SK-N-SH (cell line): Measurements from ENCODE around the gene IQCE. TPM values are rescaled to one million over a fixed set of nuclear protein-coding genes. Genes with fewer than 3 reads are reported as not detected.

Experiments used
- CTCF ChIA-PET: fragments of 300-600, 350-600 bp; formaldehyde crosslinking; extraction: SDS; loops from one replicate; lab custom pipeline; 2021; lab: Yijun Ruan, JAX
- POLR2A ChIA-PET: fragments of 350-600 bp; sonication (Branson Sonifier 250); formaldehyde crosslinking; extraction: SDS; loops from one replicate; lab custom pipeline; 2020; ENCODE audit warnings: antibody characterized with exemption, inconsistent platforms; lab: Yijun Ruan, JAX
- DNase-seq: peaks from one replicate; pipeline ENCODE4 v3.0.0; 2012
- H2AFZ ChIP-seq: fragments of 200-600 bp; sonication (generic); 2 replicates; pipeline ENCODE4 v1.8.1; 2016; ENCODE audit warnings: antibody characterized with exemption, mild to moderate bottlenecking, low read depth
- H3F3A ChIP-seq: fragments of 200-600 bp; sonication (generic); replicated peaks from 2 replicates; pipeline ENCODE3; 2016; ENCODE audit warnings: antibody characterized with exemption, mild to moderate bottlenecking; ENCODE audit not compliant: insufficient read depth
- H3K27ac ChIP-seq, 2 experiments: fragments of 200-500 bp in 1 of 2; fragments of 200-600 bp in 1 of 2; sonication (Bioruptor generic) in 1 of 2; sonication (generic), shearing (Covaris generic) in 1 of 2; 2 replicates each; pipeline versions ENCODE4 v1.5.1 to v1.6.1; 2014 to 2016; ENCODE audit warnings: low read depth in 2 of 2, inconsistent platforms in 1 of 2, low read length in 1 of 2, mild to moderate bottlenecking in 1 of 2, mixed read lengths in 1 of 2
- H3K27me3 ChIP-seq: fragments of 200-600 bp; sonication (generic), shearing (Covaris generic); 2 replicates; pipeline ENCODE4 v1.6.1; 2016; ENCODE audit warnings: mixed run types; ENCODE audit not compliant: insufficient read depth
- H3K36me3 ChIP-seq, 2 experiments: fragments of 200-500 bp in 1 of 2; fragments of 200-600 bp in 1 of 2; sonication (Bioruptor generic) in 1 of 2; sonication (generic) in 1 of 2; replicated peaks in 1 of 2; 2 replicates each; pipeline versions ENCODE3 to v1.5.1; 2014 to 2016; ENCODE audit warnings: low read length in 1 of 2, mild to moderate bottlenecking in 1 of 2; ENCODE audit not compliant: insufficient read depth in 2 of 2, control insufficient read depth in 1 of 2
- H3K4me1 ChIP-seq, 2 experiments: fragments of 200-500 bp in 1 of 2; fragments of 200-600 bp in 1 of 2; sonication (Bioruptor generic) in 1 of 2; sonication (generic), shearing (Covaris generic) in 1 of 2; 2 replicates each; pipeline versions ENCODE4 v1.5.1 to v1.6.1; 2014 to 2016; ENCODE audit warnings: low read depth in 1 of 2, low read length in 1 of 2, mixed run types in 1 of 2; ENCODE audit not compliant: insufficient read depth in 2 of 2, control insufficient read depth in 1 of 2
- H3K4me2 ChIP-seq: fragments of 200-600 bp; sonication (generic), shearing (Covaris generic); 2 replicates; pipeline ENCODE4 v1.6.1; 2017; ENCODE audit warnings: mixed run types
- H3K4me3 ChIP-seq, 2 experiments: fragments of 200-500 bp in 1 of 2; fragments of 200-600 bp in 1 of 2; sonication (Bioruptor generic) in 1 of 2; sonication (generic), shearing (Covaris generic) in 1 of 2; 2 replicates each; pipeline versions ENCODE4 v1.5.1 to v1.8.1; 2014 to 2016; ENCODE audit warnings: low read depth in 2 of 2, inconsistent platforms in 1 of 2, low read length in 1 of 2, mild to moderate bottlenecking in 1 of 2, mixed read lengths in 1 of 2, moderate library complexity in 1 of 2
- H3K79me2 ChIP-seq: fragments of 200-600 bp; sonication (generic); 2 replicates; pipeline ENCODE4 v1.8.1; 2017; ENCODE audit warnings: mild to moderate bottlenecking; ENCODE audit not compliant: insufficient read depth
- H3K9ac ChIP-seq: fragments of 200-600 bp; sonication (generic); 2 replicates; pipeline ENCODE4 v1.6.1; 2017; ENCODE audit warnings: mixed run types
- H3K9me2 ChIP-seq: fragments of 200-600 bp; sonication (generic); 2 replicates; pipeline ENCODE4 v1.6.1; 2017; ENCODE audit warnings: mixed run types
- H3K9me3 ChIP-seq: fragments of 200-600 bp; sonication (generic); 2 replicates; pipeline ENCODE4 v1.6.1; 2017; ENCODE audit warnings: mixed run types, mild to moderate bottlenecking, moderate library complexity
- H4K20me1 ChIP-seq: fragments of 200-600 bp; sonication (generic); 2 replicates; pipeline ENCODE4 v1.6.1; 2017; ENCODE audit warnings: mild to moderate bottlenecking, mixed run types; ENCODE audit not compliant: insufficient read depth
- EP300 ChIP-seq, 2 experiments: IDR thresholded peaks; 2 replicates each; pipeline versions ENCODE4 v1.4.0 to v1.6.1; 2012; ENCODE audit warnings: borderline replicate concordance in 1 of 2, low read depth in 1 of 2, low read length in 1 of 2
- EZH2phosphoT487 ChIP-seq: fragments of 200-600 bp; sonication (generic); IDR thresholded peaks from 2 replicates; pipeline ENCODE4 v1.6.1; 2017; ENCODE audit warnings: low read depth, mixed run types, mild to moderate bottlenecking, antibody characterized with exemption, moderate library complexity, borderline replicate concordance
- FOXJ3 ChIP-seq: sonication (generic); formaldehyde crosslinking; IDR thresholded peaks from 2 replicates; pipeline ENCODE4 v1.5.1; 2020; ENCODE audit warnings: mild to moderate bottlenecking, missing genetic modification reagents
- FOXM1 ChIP-seq: IDR thresholded peaks from 2 replicates; pipeline ENCODE4 v1.4.0; 2012; ENCODE audit warnings: low read depth, mild to moderate bottlenecking
- GABPA ChIP-seq: IDR thresholded peaks from 2 replicates; pipeline ENCODE4 v1.4.0; 2012; ENCODE audit warnings: low read depth, mild to moderate bottlenecking
- GATA2 ChIP-seq: sonication (generic); formaldehyde crosslinking; IDR thresholded peaks from 2 replicates; pipeline ENCODE4 v1.5.0; 2020; ENCODE audit warnings: mild to moderate bottlenecking, missing genetic modification reagents
- MAX ChIP-seq: IDR thresholded peaks from 2 replicates; pipeline ENCODE4 v1.4.0; 2012; ENCODE audit warnings: low read depth
- MXI1 ChIP-seq: IDR thresholded peaks from 2 replicates; pipeline ENCODE4 v1.6.1; 2012; ENCODE audit warnings: mild to moderate bottlenecking, low read depth, low read length, improper control_type of control experiment
- NFIC ChIP-seq: IDR thresholded peaks from 2 replicates; pipeline ENCODE4 v1.4.0; 2012; ENCODE audit warnings: borderline replicate concordance
- PBX3 ChIP-seq: IDR thresholded peaks from 2 replicates; pipeline ENCODE4; 2012
- POLR2AphosphoS5 ChIP-seq: IDR thresholded peaks from 2 replicates; pipeline ENCODE4 v1.6.1; 2012; ENCODE audit warnings: low read depth, low read length
- RAD21 ChIP-seq: IDR thresholded peaks from 2 replicates; pipeline ENCODE4 v1.6.1; 2012; ENCODE audit warnings: mild to moderate bottlenecking, low read length
- RCOR1 ChIP-seq: fragments of 150-350 bp; IDR thresholded peaks from 2 replicates; pipeline ENCODE4 v1.6.1; 2017; ENCODE audit warnings: antibody characterized with exemption, low read length
- REST ChIP-seq: IDR thresholded peaks from 2 replicates; pipeline ENCODE4 v1.6.1; 2012; ENCODE audit warnings: mild to moderate bottlenecking, low read depth, low read length, moderate library complexity
- SMC3 ChIP-seq: IDR thresholded peaks from 2 replicates; pipeline ENCODE4 v1.6.1; 2012; ENCODE audit warnings: low read depth, low read length, improper control_type of control experiment
- TEAD4 ChIP-seq: IDR thresholded peaks from 2 replicates; pipeline ENCODE4 v1.4.0; 2012; ENCODE audit warnings: mild to moderate bottlenecking, borderline replicate concordance; ENCODE audit not compliant: insufficient read depth
- USF2 ChIP-seq: fragments of 150-350 bp; IDR thresholded peaks from 2 replicates; pipeline ENCODE4 v1.6.1; 2017; ENCODE audit warnings: antibody characterized with exemption, low read length, low read depth, borderline replicate concordance
- YY1 ChIP-seq: IDR thresholded peaks from 2 replicates; pipeline ENCODE4 v1.4.0; 2012; ENCODE audit warnings: low read depth, mild to moderate bottlenecking
- WGBS: methylation state at CpG from one replicate; pipeline ENCODE4 v1.1.6; 2017; ENCODE audit warnings: low lambda C conversion rate; 5-methylcytosine and 5-hydroxymethylcytosine counted together
- polyA plus RNA-seq, 3 experiments: library from polyadenylated mRNA; depleted of rRNA; stranded (reverse); fragments of >200 nt; gene quantifications; 2 replicates each; pipeline ENCODE4 v1.2.3, GENCODE V29; 2012
- TF ChIP-seq, protein P1 (sequence below): IDR thresholded peaks from 2 replicates; pipeline ENCODE4 v1.4.0; 2012; ENCODE audit warnings: low read depth, borderline replicate concordance
- TF ChIP-seq, protein P2 (sequence below): IDR thresholded peaks from 2 replicates; pipeline ENCODE4 v1.4.0; 2012; ENCODE audit warnings: low read depth, borderline replicate concordance

IQCE gene
- polyA plus RNA-seq, 1 of the 3 experiments (the other 2 are of a cell fraction): 14.4 TPM

- TF ChIP-seq, protein P1, sequence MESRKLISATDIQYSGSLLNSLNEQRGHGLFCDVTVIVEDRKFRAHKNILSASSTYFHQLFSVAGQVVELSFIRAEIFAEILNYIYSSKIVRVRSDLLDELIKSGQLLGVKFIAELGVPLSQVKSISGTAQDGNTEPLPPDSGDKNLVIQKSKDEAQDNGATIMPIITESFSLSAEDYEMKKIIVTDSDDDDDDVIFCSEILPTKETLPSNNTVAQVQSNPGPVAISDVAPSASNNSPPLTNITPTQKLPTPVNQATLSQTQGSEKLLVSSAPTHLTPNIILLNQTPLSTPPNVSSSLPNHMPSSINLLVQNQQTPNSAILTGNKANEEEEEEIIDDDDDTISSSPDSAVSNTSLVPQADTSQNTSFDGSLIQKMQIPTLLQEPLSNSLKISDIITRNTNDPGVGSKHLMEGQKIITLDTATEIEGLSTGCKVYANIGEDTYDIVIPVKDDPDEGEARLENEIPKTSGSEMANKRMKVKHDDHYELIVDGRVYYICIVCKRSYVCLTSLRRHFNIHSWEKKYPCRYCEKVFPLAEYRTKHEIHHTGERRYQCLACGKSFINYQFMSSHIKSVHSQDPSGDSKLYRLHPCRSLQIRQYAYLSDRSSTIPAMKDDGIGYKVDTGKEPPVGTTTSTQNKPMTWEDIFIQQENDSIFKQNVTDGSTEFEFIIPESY: no peak
- TF ChIP-seq USF2 (no peak), YY1 (no peak), GATA2 (CRISPR knock-in tag) (no peak), GABPA (no peak), FOXJ3 (CRISPR knock-in tag) (no peak), POLR2AphosphoS5 (no peak), RCOR1 (no peak), MAX (no peak)
- TF ChIP-seq, protein P2, sequence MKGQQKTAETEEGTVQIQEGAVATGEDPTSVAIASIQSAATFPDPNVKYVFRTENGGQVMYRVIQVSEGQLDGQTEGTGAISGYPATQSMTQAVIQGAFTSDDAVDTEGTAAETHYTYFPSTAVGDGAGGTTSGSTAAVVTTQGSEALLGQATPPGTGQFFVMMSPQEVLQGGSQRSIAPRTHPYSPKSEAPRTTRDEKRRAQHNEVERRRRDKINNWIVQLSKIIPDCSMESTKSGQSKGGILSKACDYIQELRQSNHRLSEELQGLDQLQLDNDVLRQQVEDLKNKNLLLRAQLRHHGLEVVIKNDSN: no peak
These were observed 25.2 kb downstream of the IQCE start (continued) for GRCh38 chr7:2583798-2584580.

- no peaks in the 10 kb centered on the region for H3K4me1 ChIP-seq
- H3K36me3 ChIP-seq: peaks cover 18 to 20% of the 10 kb centered on the region in 2 experiments
- 90% methylated on average over 19 of the region's 19 CpGs for WGBS
- H3K27ac ChIP-seq: no peak overlapping the region
- H4K20me1 ChIP-seq: no peaks in the 10 kb centered on the region
- no peaks in the 10 kb centered on the region for H3F3A ChIP-seq
- no peaks in the 10 kb centered on the region for H3K9me3 ChIP-seq
- POLR2A ChIA-PET: no interaction called here
- H3K4me2 ChIP-seq: no peak overlapping the region
- H3K4me3 ChIP-seq: no peak overlapping the region
- no peak overlapping the region for H3K9ac ChIP-seq
- H2AFZ ChIP-seq: no peak overlapping the region
- no peak for DNase-seq
- H3K79me2 ChIP-seq: no peaks in the 10 kb centered on the region
- H3K9me2 ChIP-seq: no peaks in the 10 kb centered on the region
- CTCF ChIA-PET: interaction anchor here (0.9 to 3.6 kb wide), 5 partner anchors 11 to 134 kb away, joined by 4 to 12 read pairs (median 6); no protein-coding TSS in a partner anchor
- H3K27me3 ChIP-seq: no peaks in the 10 kb centered on the region
- TF ChIP-seq FOXM1: no peak
- TF ChIP-seq YY1: no peak
- no peak for TF ChIP-seq EZH2phosphoT487
- TF ChIP-seq PBX3: no peak
- no peak for TF ChIP-seq POLR2AphosphoS5
- TF ChIP-seq EP300 (IDR thresholded peaks at IDR 0.05; ENCODE audit: borderline replicate concordance in 1 of 2, low read depth in 1 of 2, low read length in 1 of 2): no peak
- no peak for TF ChIP-seq REST
- TF ChIP-seq RCOR1: no peak
- no peak for TF ChIP-seq GATA2 (CRISPR knock-in tag)
- TF ChIP-seq RAD21: no peak
- no peak for TF ChIP-seq NFIC
- no peak for TF ChIP-seq TEAD4
- no peak for TF ChIP-seq USF2
- TF ChIP-seq SMC3: no peak
- no peak for TF ChIP-seq MXI1
These were observed 26.7 kb downstream of the IQCE start for GRCh38 chr7:2585446-2585845.
